PFSK-1 (cell line): ENCODE data around the gene GABRR2.

Experiments
- FOXP2 ChIP-seq: optimal IDR thresholded peaks from 2 replicates; pipeline ENCODE3; 2011; ENCODE audit warnings: borderline replicate concordance, control low read depth, inconsistent platforms; ENCODE audit not compliant: insufficient read depth; ENCODE audit errors: extremely low read length, extremely low read depth
- POLR2AphosphoS5 ChIP-seq: IDR thresholded peaks from 2 replicates; pipeline ENCODE4 v1.6.1; 2012; ENCODE audit warnings: low read depth, mild to moderate bottlenecking, control low read depth, low read length, moderate library complexity
- REST ChIP-seq, 2 experiments: IDR thresholded peaks; 2 replicates each; pipeline versions ENCODE4 v1.6.1 to v1.8.0; 2011 to 2012; ENCODE audit warnings: low read depth in 2 of 2, low read length in 2 of 2, control low read depth in 1 of 2, inconsistent platforms in 1 of 2, mild to moderate bottlenecking in 1 of 2, moderate library complexity in 1 of 2; ENCODE audit not compliant: insufficient read depth in 1 of 2
- SIN3A ChIP-seq: IDR thresholded peaks from 2 replicates; pipeline ENCODE4 v1.6.1; 2012; ENCODE audit warnings: mild to moderate bottlenecking, low read length, moderate library complexity, borderline replicate concordance; ENCODE audit not compliant: insufficient read depth
- TAF1 ChIP-seq: IDR thresholded peaks from 2 replicates; pipeline ENCODE4 v1.6.1; 2012; ENCODE audit warnings: low read length, control low read depth, borderline replicate concordance; ENCODE audit not compliant: insufficient read depth

The GABRR2 gene

GRCh38 chr6:89267918-89268317 is 47.2 kb downstream of the GABRR2 start:
- no peak for TF ChIP-seq TAF1

GRCh38 chr6:89264296-89264695 is 50.8 kb downstream of the GABRR2 start:
- no peak for TF ChIP-seq TAF1
- TF ChIP-seq REST (IDR thresholded peaks at IDR 0.05; ENCODE audit: insufficient read depth in 1 of 2, low read depth in 2 of 2, low read length in 2 of 2) = no peak
- TF ChIP-seq POLR2AphosphoS5 = no peak
- TF ChIP-seq FOXP2 = no peak
- TF ChIP-seq SIN3A = no peak

GRCh38 chr6:89260832-89261231 is 54.3 kb downstream of the GABRR2 start:
- TF ChIP-seq FOXP2 (no peak), REST (IDR thresholded peaks at IDR 0.05; ENCODE audit: insufficient read depth in 1 of 2, low read depth in 2 of 2, low read length in 2 of 2) (no peak), TAF1 (no peak), POLR2AphosphoS5 (no peak), SIN3A (no peak)

- TF ChIP-seq REST (IDR thresholded peaks at IDR 0.05; ENCODE audit: insufficient read depth in 1 of 2, low read depth in 2 of 2, low read length in 2 of 2) (no peak), TAF1 (no peak), SIN3A (no peak), FOXP2 (no peak), POLR2AphosphoS5 (no peak)
Measured at GRCh38 chr6:89260310-89260709, 54.8 kb downstream of the GABRR2 start.

- TF ChIP-seq SIN3A (no peak), FOXP2 (no peak), REST (IDR thresholded peaks at IDR 0.05; ENCODE audit: insufficient read depth in 1 of 2, low read depth in 2 of 2, low read length in 2 of 2) (no peak), POLR2AphosphoS5 (no peak), TAF1 (no peak)
Measured at GRCh38 chr6:89258912-89259311, 56.2 kb downstream of the GABRR2 start.
